GM18526 (cell line): ENCODE data around the gene CBLN3.

Source experiments
- POLR2A ChIP-seq: IDR thresholded peaks from 3 replicates; pipeline ENCODE4 v1.6.1; 2011; ENCODE audit not compliant: insufficient read length; ENCODE audit errors: extremely low read depth

Gene CBLN3

DNA sequence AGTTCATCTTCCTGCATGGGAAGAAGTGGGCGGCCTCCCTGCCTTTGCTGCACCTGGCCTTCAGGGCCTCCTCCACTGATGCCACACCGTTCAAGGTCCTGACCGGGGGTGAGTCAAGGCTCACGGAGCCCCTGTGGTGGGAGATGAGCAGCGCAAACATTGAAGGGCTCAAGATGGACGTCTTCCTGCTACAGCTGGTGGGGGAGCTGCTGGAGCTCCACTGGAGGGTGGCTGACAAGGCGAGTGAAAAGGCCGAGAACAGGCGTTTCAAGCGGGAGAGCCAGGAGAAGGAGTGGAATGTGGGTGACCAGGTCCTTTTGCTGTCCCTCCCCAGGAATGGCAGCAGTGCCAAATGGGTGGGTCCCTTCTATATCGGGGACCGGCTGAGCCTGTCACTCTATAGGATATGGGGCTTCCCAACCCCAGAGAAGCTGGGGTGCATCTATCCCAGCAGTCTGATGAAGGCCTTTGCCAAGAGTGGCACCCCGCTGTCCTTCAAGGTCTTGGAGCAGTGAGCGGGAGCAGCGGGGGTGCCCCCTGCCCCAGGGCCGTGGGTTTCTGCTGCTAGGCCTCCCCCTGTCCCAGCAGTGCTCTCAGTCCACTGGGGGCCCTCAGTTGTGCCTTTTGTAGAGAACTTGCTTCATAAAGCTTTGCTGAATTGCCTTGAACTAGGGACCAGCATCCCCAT lies 12.4 kb downstream of the CBLN3 start:
- TF ChIP-seq POLR2A, result no peak

DNA sequence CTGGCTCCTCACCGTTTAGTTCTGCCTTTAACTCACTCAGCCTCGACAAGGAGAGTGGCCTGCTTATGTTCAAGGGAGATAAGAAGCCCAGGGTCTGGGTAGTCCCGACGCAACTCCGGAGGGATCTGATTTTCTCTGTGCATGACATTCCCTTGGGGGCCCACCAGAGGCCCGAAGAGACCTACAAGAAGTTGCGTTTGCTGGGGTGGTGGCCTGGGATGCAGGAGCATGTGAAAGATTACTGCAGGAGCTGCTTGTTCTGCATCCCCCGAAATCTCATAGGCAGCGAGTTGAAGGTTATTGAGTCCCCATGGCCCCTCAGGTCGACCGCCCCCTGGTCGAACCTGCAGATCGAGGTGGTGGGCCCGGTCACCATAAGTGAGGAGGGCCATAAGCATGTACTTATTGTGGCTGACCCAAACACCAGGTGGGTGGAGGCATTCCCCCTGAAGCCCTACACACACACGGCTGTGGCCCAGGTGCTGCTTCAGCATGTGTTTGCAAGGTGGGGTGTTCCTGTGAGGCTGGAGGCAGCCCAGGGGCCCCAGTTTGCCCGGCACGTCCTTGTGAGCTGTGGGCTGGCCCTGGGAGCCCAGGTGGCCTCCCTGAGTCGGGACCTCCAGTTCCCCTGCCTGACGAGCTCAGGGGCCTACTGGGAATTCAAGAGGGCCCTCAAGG lies 13.1 kb downstream of the CBLN3 start:
- no peak for TF ChIP-seq POLR2A

DNA sequence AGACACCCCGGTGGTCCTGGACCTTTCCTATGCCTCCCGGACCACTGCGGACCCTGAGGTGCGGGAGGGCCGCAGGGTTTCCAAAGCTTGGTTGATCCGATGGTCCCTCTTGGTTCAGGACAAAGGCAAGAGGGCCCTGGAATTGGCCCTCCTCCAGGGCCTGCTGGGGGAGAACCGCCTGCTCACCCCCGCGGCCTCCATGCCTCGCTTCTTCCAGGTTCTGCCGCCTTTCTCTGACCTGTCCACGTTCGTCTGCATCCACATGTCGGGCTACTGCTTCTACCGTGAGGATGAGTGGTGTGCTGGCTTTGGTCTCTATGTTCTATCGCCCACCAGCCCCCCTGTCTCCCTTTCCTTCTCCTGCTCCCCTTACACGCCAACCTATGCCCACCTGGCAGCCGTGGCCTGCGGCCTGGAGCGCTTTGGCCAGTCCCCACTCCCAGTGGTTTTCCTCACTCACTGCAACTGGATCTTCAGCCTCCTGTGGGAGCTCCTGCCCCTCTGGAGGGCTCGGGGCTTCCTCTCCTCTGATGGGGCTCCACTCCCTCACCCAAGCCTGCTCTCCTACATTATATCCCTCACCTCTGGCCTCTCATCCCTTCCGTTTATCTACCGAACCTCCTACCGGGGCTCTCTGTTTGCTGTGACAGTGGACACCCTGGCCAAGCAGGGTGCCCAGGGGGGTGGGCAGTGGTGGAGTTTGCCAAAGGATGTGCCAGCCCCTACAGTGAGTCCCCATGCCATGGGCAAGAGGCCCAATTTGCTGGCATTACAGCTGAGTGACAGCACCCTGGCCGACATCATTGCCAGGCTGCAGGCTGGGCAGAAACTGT lies 13.8 kb downstream of the CBLN3 start:
- no peak for TF ChIP-seq POLR2A

DNA sequence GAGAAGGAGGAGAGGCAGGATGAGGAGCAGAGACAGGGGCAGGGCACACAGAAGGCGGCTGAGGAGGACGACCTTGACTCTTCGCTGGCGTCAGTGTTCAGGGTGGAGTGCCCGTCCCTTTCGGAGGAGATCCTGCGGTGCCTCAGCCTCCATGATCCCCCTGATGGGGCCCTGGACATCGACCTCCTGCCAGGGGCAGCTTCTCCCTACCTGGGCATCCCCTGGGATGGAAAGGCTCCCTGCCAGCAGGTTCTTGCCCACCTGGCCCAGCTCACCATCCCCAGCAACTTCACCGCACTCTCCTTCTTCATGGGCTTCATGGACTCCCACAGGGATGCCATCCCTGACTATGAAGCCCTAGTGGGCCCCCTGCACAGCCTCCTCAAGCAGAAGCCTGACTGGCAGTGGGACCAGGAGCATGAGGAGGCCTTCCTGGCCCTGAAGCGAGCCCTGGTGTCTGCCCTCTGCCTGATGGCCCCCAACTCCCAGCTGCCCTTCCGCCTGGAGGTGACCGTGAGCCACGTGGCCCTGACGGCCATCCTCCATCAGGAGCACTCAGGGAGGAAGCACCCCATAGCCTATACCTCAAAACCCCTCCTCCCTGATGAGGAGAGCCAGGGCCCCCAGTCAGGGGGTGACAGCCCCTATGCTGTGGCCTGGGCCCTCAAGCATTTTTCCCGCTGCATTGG lies 14.6 kb downstream of the CBLN3 start:
- TF ChIP-seq POLR2A, result no peak

DNA sequence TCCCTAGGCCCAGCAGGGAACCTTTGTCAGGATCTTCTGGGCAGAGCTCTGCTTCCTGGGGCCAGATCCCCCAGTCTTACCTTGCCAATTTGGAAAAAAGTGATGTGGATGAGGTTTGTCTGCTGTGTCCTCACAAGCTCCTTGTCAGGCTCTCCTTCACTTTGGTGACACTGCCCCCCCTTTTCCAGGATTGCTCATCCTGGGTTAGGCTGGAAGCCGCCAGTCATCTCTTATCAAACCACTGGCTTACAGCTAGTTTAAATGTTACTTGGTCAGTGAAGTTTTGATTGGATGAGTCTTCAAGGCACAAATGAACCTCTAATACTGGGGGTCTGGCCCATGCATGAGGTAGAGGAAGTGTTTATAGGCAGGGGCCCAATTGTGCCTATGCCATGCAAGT lies 15.4 kb downstream of the CBLN3 start:
- TF ChIP-seq POLR2A, result no peak

DNA sequence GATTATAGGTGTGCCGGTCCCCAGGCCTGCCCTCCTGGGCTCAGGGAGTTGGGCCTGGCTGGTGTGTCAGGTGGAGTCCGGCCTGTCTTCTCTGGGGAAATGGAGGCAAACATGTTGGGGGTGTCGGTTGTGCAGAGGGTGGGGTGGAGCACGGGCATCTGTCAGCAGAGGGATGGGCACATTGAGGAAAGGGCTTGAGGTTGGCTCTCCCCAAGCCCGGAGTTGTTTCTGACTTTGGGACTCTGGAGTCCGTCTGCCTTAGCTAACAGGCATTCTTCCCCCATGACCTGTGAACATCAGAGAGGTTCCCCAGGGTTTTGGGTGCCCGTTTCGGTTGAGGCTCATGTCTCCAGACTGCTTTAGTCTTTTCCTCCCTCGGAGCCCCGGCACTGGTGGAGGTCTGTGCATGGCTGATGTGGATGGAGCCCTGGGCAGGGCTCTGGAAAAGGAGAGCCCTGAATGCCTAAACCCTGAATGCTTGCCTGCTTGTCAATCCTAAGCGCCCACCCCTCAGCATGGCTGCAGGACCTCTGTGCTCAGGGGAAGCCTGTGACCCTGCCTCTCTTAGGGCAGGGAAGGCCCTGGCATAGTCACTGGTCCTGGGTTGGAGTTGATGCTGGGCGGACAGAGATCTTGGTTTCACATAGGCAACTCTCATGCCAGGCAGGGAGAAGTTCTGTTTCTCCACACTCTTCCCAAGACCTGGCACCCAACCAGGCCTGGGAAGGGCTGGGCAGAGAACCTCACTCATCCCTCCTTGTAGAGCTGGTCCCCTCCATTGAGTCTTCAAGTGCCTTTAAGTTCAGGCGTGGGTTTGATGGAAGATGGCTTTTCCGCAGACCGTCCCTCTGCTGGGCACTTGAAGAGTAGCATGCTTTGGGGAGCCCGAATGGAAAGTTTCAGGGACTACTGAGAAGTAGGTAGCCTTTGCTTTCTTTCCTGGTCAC lies 17.8 kb downstream of the CBLN3 start:
- TF ChIP-seq POLR2A, result no peak

DNA sequence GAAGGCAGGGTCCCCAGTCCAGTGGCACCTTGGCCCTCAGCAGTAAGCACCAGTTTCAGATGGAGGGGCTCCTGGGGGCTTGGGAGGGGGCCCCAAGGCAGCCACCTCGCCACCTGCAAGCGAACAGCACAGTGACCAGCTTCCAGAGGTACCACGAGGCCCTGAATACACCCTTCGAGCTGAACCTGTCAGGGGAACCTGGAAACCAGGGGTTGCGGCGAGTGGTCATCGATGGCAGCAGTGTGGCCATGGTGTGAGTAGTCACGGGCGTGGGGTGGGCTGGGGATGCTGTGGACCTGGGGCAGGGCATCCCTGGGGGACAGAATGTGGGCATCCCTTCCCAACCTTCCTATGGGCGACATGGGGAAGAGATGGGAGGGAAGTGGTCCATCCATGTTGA lies 19.5 kb downstream of the CBLN3 start:
- TF ChIP-seq POLR2A, result no peak

DNA sequence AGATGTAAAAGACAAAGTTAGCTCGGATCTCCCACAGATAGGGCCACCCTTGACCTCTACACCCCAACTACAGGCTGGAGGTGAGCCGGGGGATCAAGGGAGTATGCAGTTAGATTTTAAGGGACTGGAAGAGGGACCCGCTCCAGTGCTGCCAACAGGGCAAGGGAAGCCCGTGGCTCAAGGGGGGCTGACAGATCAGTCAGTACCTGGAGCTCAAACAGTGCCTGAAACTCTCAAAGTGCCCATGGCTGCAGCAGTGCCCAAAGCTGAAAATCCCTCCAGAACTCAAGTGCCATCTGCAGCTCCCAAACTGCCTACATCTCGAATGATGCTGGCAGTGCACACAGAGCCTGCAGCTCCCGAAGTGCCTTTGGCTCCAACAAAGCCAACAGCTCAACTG lies 20.3 kb downstream of the CBLN3 start:
- no peak for TF ChIP-seq POLR2A

DNA sequence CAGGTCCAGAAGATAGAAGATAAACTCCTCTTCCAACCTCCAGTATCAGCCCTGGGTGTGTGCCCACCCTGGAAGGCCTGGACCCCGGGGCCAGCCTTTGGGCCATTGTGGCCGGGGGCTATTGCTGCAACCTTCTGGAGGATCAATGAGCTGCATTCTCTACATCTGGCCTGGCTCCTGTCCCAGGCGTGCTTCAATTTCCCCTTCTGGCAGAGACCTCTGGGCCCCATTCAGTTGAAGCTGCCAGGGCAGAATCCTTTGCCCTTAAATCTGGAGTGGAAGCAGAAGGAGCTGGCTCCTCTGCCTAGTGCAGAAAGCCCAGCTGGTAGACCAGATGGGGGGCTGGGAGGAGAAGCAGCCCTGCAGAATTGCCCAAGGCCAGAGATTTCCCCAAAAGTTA lies 20.7 kb downstream of the CBLN3 start:
- TF ChIP-seq POLR2A, result no peak

DNA sequence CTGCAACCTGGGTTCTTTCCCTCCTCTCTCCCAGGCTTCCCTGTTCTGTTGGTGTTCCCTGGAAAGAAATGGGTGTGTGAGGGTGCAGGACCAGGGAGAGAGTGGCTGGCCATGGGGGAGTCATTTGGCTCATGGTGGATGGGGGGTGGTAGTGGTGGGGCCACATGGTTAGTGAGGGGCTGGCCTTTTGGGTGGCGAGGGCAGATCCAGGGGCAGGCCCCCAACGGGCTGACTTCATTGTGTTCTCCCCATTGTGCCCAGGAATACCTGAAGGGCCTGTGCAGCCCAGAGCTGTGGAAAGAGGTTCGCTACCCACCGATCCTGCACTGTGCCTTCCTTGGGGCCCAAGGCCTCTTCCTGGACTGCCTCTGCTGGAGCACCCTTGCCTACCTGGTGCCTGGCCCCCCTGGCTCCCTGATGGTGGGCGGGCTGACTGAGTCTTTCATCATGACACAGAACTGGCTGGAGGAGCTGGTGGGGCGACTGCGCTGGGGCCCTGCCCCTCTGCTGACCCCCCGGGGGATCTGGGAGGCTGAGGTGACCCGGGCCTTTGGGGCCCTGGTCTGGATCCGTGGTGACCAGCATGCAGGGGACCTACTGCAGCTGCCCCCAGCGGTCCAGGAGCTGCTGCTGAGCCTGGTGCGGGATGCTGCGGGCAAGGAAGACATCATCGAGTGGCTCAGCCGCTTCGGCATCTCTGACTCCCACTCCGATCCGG lies 21.7 kb downstream of the CBLN3 start:
- no peak for TF ChIP-seq POLR2A

DNA sequence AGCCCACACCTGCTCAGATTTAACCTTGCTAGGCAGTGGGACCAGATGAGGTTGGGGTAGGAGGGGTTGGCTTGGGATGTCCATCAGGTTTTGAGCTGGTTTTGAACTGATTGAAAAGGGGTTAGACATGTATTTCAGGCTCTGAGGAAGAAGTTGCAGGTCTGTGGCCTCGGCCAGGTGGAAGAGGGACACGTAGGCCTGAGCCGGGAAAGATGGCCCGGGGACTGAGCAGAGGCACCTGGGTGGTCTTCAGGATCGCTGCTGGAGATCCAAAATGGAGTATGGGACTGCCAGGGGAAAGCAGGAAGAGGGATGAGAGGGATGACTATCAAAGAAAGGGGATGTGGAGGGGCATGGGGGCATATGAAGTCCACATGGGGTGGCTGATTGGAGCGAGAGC lies 23.1 kb downstream of the CBLN3 start:
- TF ChIP-seq POLR2A, result no peak

DNA sequence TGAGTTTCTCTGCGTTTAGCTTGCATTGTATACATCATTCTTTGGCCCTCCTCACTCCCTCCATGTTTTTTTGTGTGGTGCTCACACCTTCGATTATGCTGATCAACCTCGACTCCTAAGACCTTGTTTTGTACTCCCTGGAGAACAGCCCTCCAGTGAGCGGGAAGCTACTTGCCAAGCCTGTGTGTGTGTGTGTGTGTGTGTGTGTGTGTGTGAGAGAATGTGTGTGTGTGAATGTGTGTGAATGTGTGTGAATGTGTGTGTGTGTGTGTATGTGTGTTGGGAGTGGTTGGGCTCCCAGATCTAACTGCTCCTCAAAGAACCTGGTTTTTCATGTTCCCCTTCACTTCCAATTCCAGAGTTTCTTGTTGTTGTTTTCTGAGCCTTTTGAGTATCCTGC lies 24.7 kb downstream of the CBLN3 start:
- TF ChIP-seq POLR2A, result no peak

DNA sequence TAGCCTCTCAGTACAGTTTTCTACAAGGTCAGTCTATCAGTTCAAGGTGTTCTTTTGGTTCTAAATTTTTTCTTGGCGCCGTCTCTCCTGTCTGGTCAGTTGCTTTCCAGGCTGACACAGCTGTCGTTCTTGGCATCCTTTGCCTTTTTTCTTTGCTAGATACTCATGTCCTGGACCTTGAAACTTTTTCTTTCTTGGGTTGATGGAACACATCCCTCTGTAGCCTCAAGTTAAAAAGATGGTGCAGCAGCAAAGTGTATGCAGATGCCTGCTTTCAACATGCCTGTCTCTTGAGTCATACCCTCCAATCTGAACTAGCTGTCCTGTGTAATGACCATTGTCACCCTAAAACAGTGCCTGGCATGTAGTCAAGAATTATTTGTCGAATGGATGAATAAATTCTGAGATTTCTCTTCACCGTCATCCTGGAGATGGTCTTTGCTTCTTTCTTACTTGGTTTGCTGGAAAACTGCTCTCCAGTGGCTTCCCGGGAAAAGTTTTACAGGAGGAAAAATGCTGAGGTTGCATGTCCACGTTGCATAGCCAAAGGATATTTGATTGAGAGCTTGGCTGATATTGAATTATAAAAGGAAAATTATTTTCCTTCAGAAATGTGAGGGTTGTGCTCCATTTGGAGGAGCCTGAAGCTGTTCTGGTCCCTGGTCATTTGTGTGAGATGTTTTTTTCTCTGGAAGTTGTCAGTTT lies 26.0 kb downstream of the CBLN3 start:
- TF ChIP-seq POLR2A, result no peak

DNA sequence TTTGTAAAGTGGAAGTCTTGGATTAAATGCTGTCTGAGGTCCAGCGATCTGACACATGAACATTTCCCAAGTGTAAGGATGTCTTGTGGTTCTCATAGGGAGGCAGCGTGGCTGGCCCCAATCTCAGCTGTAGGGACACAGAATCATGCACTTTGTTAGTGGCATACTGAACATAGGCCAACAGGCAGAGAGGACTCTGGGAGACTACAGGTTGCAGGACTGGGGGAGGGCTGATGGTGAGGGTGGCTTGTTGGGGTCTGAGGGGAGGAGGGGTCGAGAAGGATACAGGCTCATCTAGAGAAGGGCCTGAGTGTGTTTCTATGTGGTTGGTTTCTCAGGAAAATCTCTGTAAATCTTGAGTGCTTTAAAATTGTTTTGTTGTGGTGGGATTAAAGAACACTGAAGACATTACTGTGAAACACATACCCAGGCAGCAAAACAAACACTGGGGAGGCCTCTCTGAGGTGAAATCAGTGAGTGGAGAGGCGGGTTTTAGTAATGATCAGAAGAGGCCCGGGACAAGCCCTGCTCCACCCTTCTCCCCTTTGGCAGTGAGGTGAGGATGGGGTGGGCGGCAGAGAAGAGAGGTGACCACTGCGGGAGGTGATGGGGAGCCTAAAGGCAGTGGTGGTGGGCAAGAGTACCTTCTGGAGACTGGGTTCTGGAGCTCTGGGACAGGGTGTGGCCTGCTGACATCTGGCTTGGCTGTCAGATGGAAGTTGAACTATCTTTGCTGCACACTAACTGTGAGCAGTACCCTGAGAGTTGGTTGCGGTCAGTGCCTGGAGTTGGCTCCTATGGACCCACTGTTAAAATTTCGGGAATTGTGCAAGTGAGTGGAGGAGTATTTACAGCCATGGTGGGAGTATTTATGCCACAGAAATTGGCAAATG lies 27.4 kb downstream of the CBLN3 start:
- no peak for TF ChIP-seq POLR2A
